Measurements from ENCODE around the gene MIXL1.

- TF ChIP-seq CTCF (conservative IDR thresholded peaks at IDR 0.05) (no peak), ZFX (IDR thresholded peaks at IDR 0.05) (no peak)
Measured at GRCh38 chr1:226212545-226212944, 10.9 kb upstream of the MIXL1 start.

Measured in C4-2B (cell line).